PC-9 (cell line): ENCODE data around the gene MDM4. TPM values are rescaled to one million over a fixed set of nuclear protein-coding genes. Genes with fewer than 3 reads are reported as not detected.

Experiments used
- BruUV-seq: library from RNA; stranded (reverse); fragments of 400-500 nt; replicated peaks from 2 replicates; lab custom pipeline; 2021; lab: Mats Ljungman, UMichigan
- CTCF ChIA-PET: fragments of 300-600 bp; sonication (Branson Sonifier 250); formaldehyde crosslinking; loops from one replicate; lab custom pipeline; 2022; ENCODE audit warnings: antibody characterized with exemption; lab: Charles Lee
- POLR2A ChIA-PET: fragments of 300-600 bp; sonication (Branson Sonifier 250); formaldehyde crosslinking; loops from one replicate; lab custom pipeline; 2022; ENCODE audit warnings: antibody characterized with exemption; ENCODE audit not compliant: unreplicated experiment; lab: Charles Lee
- DNase-seq, 2 experiments: peaks; one replicate each; pipeline versions ENCODE4 v3.0.0 to v3.0.0-alpha.2; 2015 to 2022; ENCODE audit warnings: mixed read lengths in 1 of 2
- H2AFZ ChIP-seq: fragments of 200-600 bp; sonication (generic); 2 replicates; pipeline ENCODE4 v1.8.1; 2017; ENCODE audit warnings: antibody characterized with exemption
- H3F3A ChIP-seq: fragments of 200-600 bp; sonication (generic); 2 replicates; pipeline ENCODE4 v1.8.1; 2017; ENCODE audit warnings: antibody characterized with exemption, mild to moderate bottlenecking, low read depth; ENCODE audit not compliant: insufficient read depth
- H3K27ac ChIP-seq: fragments of 200-600 bp; sonication (generic); 2 replicates; pipeline ENCODE4 v1.6.1; 2016; ENCODE audit warnings: mixed run types
- H3K27me3 ChIP-seq: fragments of 200-600 bp; sonication (generic); 2 replicates; pipeline ENCODE4 v1.6.1; 2016; ENCODE audit warnings: low read depth, mixed run types; ENCODE audit not compliant: insufficient read depth
- H3K36me3 ChIP-seq: fragments of 200-600 bp; sonication (generic); 2 replicates; pipeline ENCODE4 v1.6.1; 2016; ENCODE audit warnings: low read depth, mixed run types
- H3K4me1 ChIP-seq: fragments of 200-600 bp; sonication (generic); replicated peaks from 2 replicates; pipeline ENCODE4 v1.6.1; 2016; ENCODE audit warnings: mixed run types; ENCODE audit not compliant: insufficient read depth
- H3K4me2 ChIP-seq: fragments of 200-600 bp; sonication (generic); 2 replicates; pipeline ENCODE4 v1.6.1; 2017; ENCODE audit warnings: mixed run types
- H3K4me3 ChIP-seq: fragments of 200-600 bp; sonication (generic); 2 replicates; pipeline ENCODE4 v1.6.1; 2016; ENCODE audit warnings: mixed run types
- H3K79me2 ChIP-seq: fragments of 200-600 bp; sonication (generic); 2 replicates; pipeline ENCODE4 v1.6.1; 2017; ENCODE audit warnings: low read depth, mixed run types
- H3K9me2 ChIP-seq: fragments of 200-600 bp; sonication (generic); 2 replicates; pipeline ENCODE4 v1.8.1; 2017; ENCODE audit warnings: mild to moderate bottlenecking; ENCODE audit not compliant: insufficient read depth
- H3K9me3 ChIP-seq: fragments of 200-600 bp; sonication (generic); 2 replicates; pipeline ENCODE4 v1.8.1; 2016; ENCODE audit warnings: low read depth; ENCODE audit not compliant: insufficient read depth
- H4K20me1 ChIP-seq: fragments of 200-600 bp; sonication (generic); 2 replicates; pipeline ENCODE4 v1.8.1; 2017; ENCODE audit not compliant: insufficient read depth
- CTCF ChIP-seq: fragments of 200-600 bp; sonication (generic); conservative IDR thresholded peaks from 2 replicates; pipeline ENCODE4 v1.6.1; 2017; ENCODE audit warnings: mixed run types, antibody characterized with exemption, mild to moderate bottlenecking, moderate library complexity
- EZH2 ChIP-seq: fragments of 200-600 bp; sonication (generic); IDR thresholded peaks from 2 replicates; pipeline ENCODE4 v1.8.0; 2017; ENCODE audit warnings: antibody characterized with exemption, low read depth
- intact Hi-C: fragments of 100-400 bp; cut with micrococcal nuclease; formaldehyde crosslinking; loops from one replicate; pipeline ENCODE4 v1.10.0; 2022; ENCODE audit not compliant: unreplicated experiment
- total RNA-seq: library from RNA; stranded (reverse); gene quantifications from 2 replicates; pipeline ENCODE4 v1.2.3, GENCODE V29; 2021

Gene MDM4
- total RNA-seq, 1 experiment from 2014 or later = 69.2 TPM

GRCh38 chr1:204599098-204599497 lies 82.9 kb downstream of the MDM4 start:
- BruUV-seq = no TSS peak
- no peaks in the 10 kb centered on the region for H3F3A ChIP-seq
- no peaks in the 10 kb centered on the region for H3K4me1 ChIP-seq
- no peak overlapping the region for H2AFZ ChIP-seq
- ChIA-PET CTCF (no interaction called here), POLR2A (no interaction called here)
- H3K9me3 ChIP-seq = no peaks in the 10 kb centered on the region
- no peak overlapping the region for H3K4me3 ChIP-seq
- H3K36me3 ChIP-seq = no peaks in the 10 kb centered on the region
- H3K27ac ChIP-seq = no peak overlapping the region
- H3K27me3 ChIP-seq = no peaks in the 10 kb centered on the region
- no peak for DNase-seq
- no peaks in the 10 kb centered on the region for H3K79me2 ChIP-seq
- no peak overlapping the region for H3K4me2 ChIP-seq
- no peaks in the 10 kb centered on the region for H3K9me2 ChIP-seq
- TF ChIP-seq EZH2 (no peak), CTCF (no peak)
- intact Hi-C loops = no loop called here
- H4K20me1 ChIP-seq = no peaks in the 10 kb centered on the region

- no peaks in the 10 kb centered on the region for H3K79me2 ChIP-seq
- H3K9me2 ChIP-seq = no peaks in the 10 kb centered on the region
- H2AFZ ChIP-seq = no peak overlapping the region
- H3K36me3 ChIP-seq = no peaks in the 10 kb centered on the region
- ChIA-PET POLR2A (no interaction called here), CTCF (no interaction called here)
- no peak overlapping the region for H3K4me2 ChIP-seq
- no peaks in the 10 kb centered on the region for H4K20me1 ChIP-seq
- no peak overlapping the region for H3K27ac ChIP-seq
- intact Hi-C loops = no loop called here
- no peaks in the 10 kb centered on the region for H3K4me1 ChIP-seq
- H3K4me3 ChIP-seq = no peak overlapping the region
- H3F3A ChIP-seq = no peaks in the 10 kb centered on the region
- no peaks in the 10 kb centered on the region for H3K9me3 ChIP-seq
- BruUV-seq = no TSS peak
- DNase-seq = no peak
- no peaks in the 10 kb centered on the region for H3K27me3 ChIP-seq
- TF ChIP-seq EZH2 = no peak
- TF ChIP-seq CTCF = no peak
Measured at GRCh38 chr1:204599596-204599995, 83.4 kb downstream of the MDM4 start.

GRCh38 chr1:204600203-204600602 lies 84.0 kb downstream of the MDM4 start:
- no peak for DNase-seq
- BruUV-seq = no TSS peak

More at GRCh38 chr1:204600203-204600602, 84.0 kb downstream of the MDM4 start:
- Histone ChIP-seq H3K4me3 (no peak overlapping the region), H3K9me2 (no peaks in the 10 kb centered on the region), H3F3A (no peaks in the 10 kb centered on the region), H3K4me2 (no peak overlapping the region), H3K4me1 (no peaks in the 10 kb centered on the region), H3K27me3 (no peaks in the 10 kb centered on the region), H3K36me3 (no peaks in the 10 kb centered on the region), H2AFZ (no peak overlapping the region), H3K79me2 (no peaks in the 10 kb centered on the region), H4K20me1 (no peaks in the 10 kb centered on the region), H3K27ac (no peak overlapping the region), H3K9me3 (no peaks in the 10 kb centered on the region)
- intact Hi-C loops = no loop called here
- POLR2A ChIA-PET = no interaction called here
- no peak for TF ChIP-seq CTCF
- TF ChIP-seq EZH2 = no peak
- CTCF ChIA-PET = no interaction called here
